ENCODE measurements around the gene USP19.
A peak's percentile ranks its signal among the peaks of the same experiment; 100 is the strongest.

The USP19 gene

DNA sequence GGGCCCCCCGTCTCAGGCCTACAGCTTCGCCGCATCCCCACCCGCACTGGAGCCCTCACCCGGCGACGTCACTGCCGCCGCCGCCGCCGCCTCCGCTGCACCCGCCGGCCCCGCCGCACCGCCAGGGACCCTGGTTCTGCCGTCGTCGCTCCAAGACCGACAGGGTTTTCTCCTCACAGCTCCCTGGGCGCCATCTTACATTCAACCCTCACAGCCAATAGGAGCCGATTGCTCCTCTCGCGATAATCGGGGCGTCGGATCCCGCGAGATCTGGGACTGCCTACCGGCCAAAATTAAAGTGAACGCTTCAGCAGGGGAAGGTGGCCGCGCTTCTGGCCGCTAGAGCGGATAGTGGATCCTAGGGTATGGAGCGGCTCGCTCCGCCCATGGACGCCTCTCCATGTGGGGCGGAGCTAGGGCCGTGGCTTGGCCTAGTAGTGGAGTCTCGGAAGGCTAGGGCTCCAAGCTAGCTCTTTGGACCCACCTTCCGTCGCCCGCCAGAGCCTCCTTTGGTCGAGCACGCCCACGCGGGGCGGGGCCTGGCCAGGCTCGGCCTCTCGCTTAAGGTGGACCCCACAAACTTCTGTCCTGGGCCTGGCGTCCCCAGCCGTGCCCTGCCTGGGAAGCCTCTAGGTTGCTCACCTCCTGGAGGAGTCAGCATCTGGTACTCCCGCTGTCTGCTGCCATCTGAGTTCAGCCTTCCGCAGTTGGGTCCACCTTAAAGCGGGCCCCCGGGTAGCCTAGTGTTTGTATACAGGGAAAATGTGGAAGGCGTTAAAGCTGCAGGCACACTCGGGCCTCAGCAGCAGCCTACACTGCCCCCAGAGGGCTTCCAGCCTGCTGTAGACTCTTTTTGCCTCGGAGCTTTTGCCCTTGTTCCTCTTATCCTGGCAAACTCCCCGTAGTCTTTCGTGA lies 26.5 kb downstream of the USP19 start, which contains the start of gene QRICH1:
TSS of gene QRICH1 (minus strand) at position 219 of the 915 bp plus-strand sequence. CDS start 17,054 bp downstream, outside the sequence.
- peak within 1 kb of the TSS; percentile 98 for H3K4me3 ChIP-seq (ENCODE audit: low read depth, low read length)
- TF ChIP-seq POLR2A (IDR thresholded peaks at IDR 0.05; ENCODE audit: extremely low read depth, insufficient read length) = peak; percentile 74
- peak; percentile 67 for TF ChIP-seq MYC (IDR thresholded peaks at IDR 0.05; ENCODE audit: low read depth, low read length)
- TF ChIP-seq, protein P1, sequence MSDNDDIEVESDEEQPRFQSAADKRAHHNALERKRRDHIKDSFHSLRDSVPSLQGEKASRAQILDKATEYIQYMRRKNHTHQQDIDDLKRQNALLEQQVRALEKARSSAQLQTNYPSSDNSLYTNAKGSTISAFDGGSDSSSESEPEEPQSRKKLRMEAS (IDR thresholded peaks at IDR 0.05; ENCODE audit: low read depth, low read length) = peak; percentile 63
- TF ChIP-seq, protein P2, sequence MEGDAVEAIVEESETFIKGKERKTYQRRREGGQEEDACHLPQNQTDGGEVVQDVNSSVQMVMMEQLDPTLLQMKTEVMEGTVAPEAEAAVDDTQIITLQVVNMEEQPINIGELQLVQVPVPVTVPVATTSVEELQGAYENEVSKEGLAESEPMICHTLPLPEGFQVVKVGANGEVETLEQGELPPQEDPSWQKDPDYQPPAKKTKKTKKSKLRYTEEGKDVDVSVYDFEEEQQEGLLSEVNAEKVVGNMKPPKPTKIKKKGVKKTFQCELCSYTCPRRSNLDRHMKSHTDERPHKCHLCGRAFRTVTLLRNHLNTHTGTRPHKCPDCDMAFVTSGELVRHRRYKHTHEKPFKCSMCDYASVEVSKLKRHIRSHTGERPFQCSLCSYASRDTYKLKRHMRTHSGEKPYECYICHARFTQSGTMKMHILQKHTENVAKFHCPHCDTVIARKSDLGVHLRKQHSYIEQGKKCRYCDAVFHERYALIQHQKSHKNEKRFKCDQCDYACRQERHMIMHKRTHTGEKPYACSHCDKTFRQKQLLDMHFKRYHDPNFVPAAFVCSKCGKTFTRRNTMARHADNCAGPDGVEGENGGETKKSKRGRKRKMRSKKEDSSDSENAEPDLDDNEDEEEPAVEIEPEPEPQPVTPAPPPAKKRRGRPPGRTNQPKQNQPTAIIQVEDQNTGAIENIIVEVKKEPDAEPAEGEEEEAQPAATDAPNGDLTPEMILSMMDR (IDR thresholded peaks at IDR 0.05; ENCODE audit: low read depth, low read length) = peak; percentile 68
- DNase-seq (ENCODE audit: low read depth) = peak; percentile 97

DNA sequence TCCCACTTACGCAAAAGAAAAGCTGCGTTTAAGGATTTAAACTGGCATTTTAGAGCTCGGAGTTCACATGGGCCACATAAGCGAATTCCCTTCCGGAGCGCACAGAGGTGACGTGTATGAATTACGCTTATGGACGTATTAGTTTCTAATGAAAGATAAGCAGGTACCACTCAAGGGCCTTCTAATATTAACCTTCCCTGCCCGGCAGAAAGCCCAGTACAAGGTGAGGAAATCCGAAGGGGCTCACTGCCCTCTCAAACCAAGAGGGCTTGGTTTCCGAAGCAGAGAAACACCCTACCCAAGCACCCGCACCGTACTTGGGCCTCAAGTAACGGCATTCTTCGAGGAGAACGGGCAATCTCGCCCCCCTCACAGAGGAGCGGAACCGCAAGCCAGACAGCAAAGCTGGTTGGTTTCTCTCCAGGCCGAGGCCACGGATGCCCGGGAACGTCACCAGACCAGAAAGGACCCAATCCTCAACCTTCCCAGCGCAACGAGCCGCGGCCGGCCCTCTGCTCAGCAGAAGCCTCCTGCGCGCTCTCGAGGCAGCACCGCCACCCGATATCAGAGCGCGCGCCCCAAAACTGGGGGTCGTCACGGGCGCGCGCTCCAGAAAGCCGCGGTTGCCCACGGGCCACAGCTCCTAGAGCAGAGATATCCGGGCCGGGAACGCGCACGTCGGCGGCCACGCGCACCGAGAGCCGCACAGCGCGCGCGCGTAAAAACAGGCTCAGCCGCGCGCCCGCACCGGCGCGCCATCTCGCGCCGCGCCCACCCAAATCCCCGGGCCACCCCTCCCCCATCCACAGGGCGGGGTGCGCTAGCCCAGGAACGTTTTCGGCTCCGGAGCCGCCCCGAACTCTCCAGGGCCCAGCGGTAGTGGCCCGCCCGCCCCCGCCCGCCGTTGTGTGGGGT lies 27.4 kb downstream of the USP19 start:
- peak overlapping the region; percentile 98 for H3K4me3 ChIP-seq (ENCODE audit: low read depth, low read length)
- TF ChIP-seq POLR2A (IDR thresholded peaks at IDR 0.05; ENCODE audit: extremely low read depth, insufficient read length) (no peak), MYC (IDR thresholded peaks at IDR 0.05; ENCODE audit: low read depth, low read length) (peak; percentile 70)
- TF ChIP-seq, protein P1 (IDR thresholded peaks at IDR 0.05; ENCODE audit: low read depth, low read length) = peak; percentile 37; the same call in 1 of the 2 replicates
- TF ChIP-seq, protein P2 (IDR thresholded peaks at IDR 0.05; ENCODE audit: low read depth, low read length) = no peak
- peak; percentile 85 for DNase-seq (ENCODE audit: low read depth)

DNA sequence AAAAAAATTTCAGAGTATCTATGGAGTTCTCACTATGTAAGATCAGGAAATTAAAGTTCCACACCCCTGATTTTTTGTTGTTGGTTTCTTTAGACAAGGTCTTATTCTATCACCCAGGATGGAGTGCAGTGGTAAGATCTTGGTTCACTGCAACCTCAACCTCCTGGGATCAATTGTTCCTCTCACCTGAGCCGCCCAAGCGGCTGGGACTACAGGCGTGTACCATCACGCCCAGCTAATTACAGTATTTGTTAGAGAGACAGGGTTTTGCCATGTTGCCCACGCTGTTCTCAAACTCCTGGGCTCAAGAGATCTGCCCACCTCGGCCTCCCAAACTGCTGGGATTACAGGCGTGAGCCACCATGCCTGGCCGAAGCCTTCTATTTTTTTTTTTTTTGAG lies 39.2 kb downstream of the USP19 start:
- TF ChIP-seq, protein P1 (IDR thresholded peaks at IDR 0.05; ENCODE audit: low read depth, low read length) = no peak
- TF ChIP-seq MYC (IDR thresholded peaks at IDR 0.05; ENCODE audit: low read depth, low read length) (no peak), POLR2A (IDR thresholded peaks at IDR 0.05; ENCODE audit: extremely low read depth, insufficient read length) (no peak)
- TF ChIP-seq, protein P2 (IDR thresholded peaks at IDR 0.05; ENCODE audit: low read depth, low read length) = no peak
- no peak overlapping the region for H3K4me3 ChIP-seq (ENCODE audit: low read depth, low read length)
- DNase-seq (ENCODE audit: low read depth) = no peak

DNA sequence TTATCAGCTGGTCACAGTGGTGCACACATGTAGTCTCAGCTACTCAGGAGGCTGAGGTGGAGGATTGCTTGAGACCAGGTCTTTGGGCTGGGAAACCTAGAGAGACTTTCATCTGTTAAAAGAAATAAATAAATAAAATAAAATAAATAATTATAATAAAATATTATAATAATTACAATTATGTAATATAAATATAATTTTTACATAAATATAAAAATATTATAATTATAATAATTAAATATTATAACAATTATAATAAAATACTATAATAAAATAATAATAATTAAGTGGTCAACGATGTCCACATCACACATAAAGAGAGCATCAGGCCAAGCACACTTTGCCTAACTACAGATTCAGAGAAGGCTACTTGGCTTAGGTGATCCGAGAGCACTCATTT lies 41.4 kb downstream of the USP19 start:
- H3K4me3 ChIP-seq (ENCODE audit: low read depth, low read length) = no peak overlapping the region
- no peak for TF ChIP-seq MYC (IDR thresholded peaks at IDR 0.05; ENCODE audit: low read depth, low read length)
- no peak for DNase-seq (ENCODE audit: low read depth)

DNA sequence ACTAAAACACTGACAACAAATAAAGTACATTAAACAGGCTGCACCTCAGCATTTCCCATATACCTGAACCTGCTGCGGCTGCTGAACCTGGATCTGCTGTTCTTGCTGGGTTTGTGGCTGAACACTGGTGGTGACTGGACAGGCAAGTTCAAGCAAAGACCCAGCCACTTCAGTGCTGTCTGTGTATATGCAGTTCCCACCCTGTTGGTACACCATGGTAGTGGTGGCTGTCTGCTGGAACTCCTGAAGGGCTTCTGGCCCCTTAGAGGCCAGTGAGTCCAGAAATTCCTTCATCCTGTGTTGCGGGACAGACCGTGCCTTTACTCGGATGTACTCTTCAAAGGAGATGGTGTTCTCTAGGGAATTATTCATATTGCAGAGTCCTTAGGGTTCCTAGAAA lies 44.0 kb downstream of the USP19 start:
- no peak for DNase-seq (ENCODE audit: low read depth)
- TF ChIP-seq, protein P2 (IDR thresholded peaks at IDR 0.05; ENCODE audit: low read depth, low read length) = no peak
- TF ChIP-seq POLR2A (IDR thresholded peaks at IDR 0.05; ENCODE audit: extremely low read depth, insufficient read length) = no peak
- TF ChIP-seq, protein P1 (IDR thresholded peaks at IDR 0.05; ENCODE audit: low read depth, low read length) = no peak
- TF ChIP-seq MYC (IDR thresholded peaks at IDR 0.05; ENCODE audit: low read depth, low read length) = no peak
- H3K4me3 ChIP-seq (ENCODE audit: low read depth, low read length) = no peak overlapping the region
